HEK293 (cell line): ENCODE results near the gene DLG1.

Experiments used
- ATF2 ChIP-seq: fragments of 450-650 bp; formaldehyde crosslinking; IDR thresholded peaks from 2 replicates; pipeline ENCODE4 v1.5.1; 2016; ENCODE audit warnings: missing biosample characterization, missing genetic modification characterization, low read depth
- BCL6B ChIP-seq: fragments of 450-650 bp; formaldehyde crosslinking; IDR thresholded peaks from 2 replicates; pipeline ENCODE4 v1.5.1; 2017; ENCODE audit warnings: missing biosample characterization, missing genetic modification characterization
- CTCF ChIP-seq: fragments of 450-650 bp; formaldehyde crosslinking; IDR thresholded peaks from 2 replicates; pipeline ENCODE4 v1.5.1; 2016; ENCODE audit warnings: missing biosample characterization, missing genetic modification characterization
- FEZF1 ChIP-seq: fragments of 450-650 bp; formaldehyde crosslinking; IDR thresholded peaks from 2 replicates; pipeline ENCODE4 v1.5.1; 2016; ENCODE audit warnings: missing biosample characterization, missing genetic modification characterization
- OVOL3 ChIP-seq: fragments of 450-650 bp; formaldehyde crosslinking; IDR thresholded peaks from 2 replicates; pipeline ENCODE4 v1.5.1; 2016; ENCODE audit warnings: missing biosample characterization, missing genetic modification characterization
- ZBTB17 ChIP-seq: fragments of 450-650 bp; formaldehyde crosslinking; IDR thresholded peaks from 2 replicates; pipeline ENCODE4 v1.5.1; 2016; ENCODE audit warnings: missing biosample characterization, missing genetic modification characterization
- ZBTB7A ChIP-seq: fragments of 450-650 bp; formaldehyde crosslinking; IDR thresholded peaks from 2 replicates; pipeline ENCODE4 v1.5.1; 2016; ENCODE audit warnings: low read depth, missing biosample characterization, missing genetic modification characterization
- ZNF175 ChIP-seq: fragments of 450-650 bp; formaldehyde crosslinking; IDR thresholded peaks from 2 replicates; pipeline ENCODE4 v1.5.1; 2016; ENCODE audit warnings: missing biosample characterization, missing genetic modification characterization
- ZNF24 ChIP-seq: fragments of 450-650 bp; formaldehyde crosslinking; IDR thresholded peaks from 2 replicates; pipeline ENCODE4 v1.5.1; 2016; ENCODE audit warnings: missing biosample characterization, missing genetic modification characterization
- ZNF274 ChIP-seq, 2 experiments: fragments of 200-500 bp in 1 of 2; fragments of 450-650 bp in 1 of 2; sonication (Bioruptor generic) in 1 of 2; formaldehyde crosslinking in 1 of 2; IDR thresholded peaks; 2 replicates each; pipeline versions ENCODE4 v1.5.1 to v1.6.1; 2014 to 2016; ENCODE audit warnings: borderline replicate concordance in 1 of 2, inconsistent platforms in 1 of 2, low read length in 1 of 2, missing biosample characterization in 1 of 2, missing genetic modification characterization in 1 of 2
- ZNF433 ChIP-seq: fragments of 450-650 bp; formaldehyde crosslinking; IDR thresholded peaks from 2 replicates; pipeline ENCODE4 v1.5.1; 2016; ENCODE audit warnings: missing biosample characterization, missing genetic modification characterization, low read depth
- ZNF530 ChIP-seq: fragments of 450-650 bp; formaldehyde crosslinking; IDR thresholded peaks from 2 replicates; pipeline ENCODE4 v1.5.1; 2016; ENCODE audit warnings: low read depth, missing biosample characterization, missing genetic modification characterization
- ZNF558 ChIP-seq: fragments of 450-650 bp; formaldehyde crosslinking; IDR thresholded peaks from 2 replicates; pipeline ENCODE4 v1.5.1; 2016; ENCODE audit warnings: missing biosample characterization, missing genetic modification characterization
- ZNF610 ChIP-seq: fragments of 450-650 bp; formaldehyde crosslinking; IDR thresholded peaks from 2 replicates; pipeline ENCODE4 v1.5.1; 2016; ENCODE audit warnings: missing biosample characterization, missing genetic modification characterization, borderline replicate concordance

GRCh38 chr3:197031315-197032285 is 266.8 kb downstream of the DLG1 start:
- TF ChIP-seq ZNF558: peak; percentile 43; the same call in 1 of the 2 replicates
- no peak for TF ChIP-seq CTCF
- peak; percentile 60; the same call in 1 of the 2 replicates for TF ChIP-seq ZNF24
- no peak for TF ChIP-seq FEZF1 (tag by site-specific recombination)
- TF ChIP-seq ZNF610: no peak
- TF ChIP-seq ATF2: no peak
- TF ChIP-seq ZBTB7A (tag by site-specific recombination): no peak
- peak; percentile 52 for TF ChIP-seq ZBTB17 (tag by site-specific recombination)
- TF ChIP-seq ZNF175 (tag by site-specific recombination): no peak
- no peak for TF ChIP-seq ZNF530 (tag by site-specific recombination)
- TF ChIP-seq OVOL3 (tag by site-specific recombination): no peak
- no peak for TF ChIP-seq BCL6B (tag by site-specific recombination)
- no peak for TF ChIP-seq ZNF433
- TF ChIP-seq ZNF274 (IDR thresholded peaks at IDR 0.05; ENCODE audit: low read length): no peak
- no peak for TF ChIP-seq ZNF274 (tag by site-specific recombination; IDR thresholded peaks at IDR 0.05; ENCODE audit: borderline replicate concordance)
